OCI-LY7 (cell line): ENCODE results near the gene RBMS1. TPM values are rescaled to one million over a fixed set of nuclear protein-coding genes. Genes with fewer than 3 reads are reported as not detected.

Source experiments
- BruUV-seq: library from RNA; stranded (reverse); fragments of 400-500 nt; replicated peaks from 2 replicates; lab custom pipeline; 2021; lab: Mats Ljungman, UMichigan
- CTCF ChIA-PET: fragments of 300-600 bp; sonication (Branson Sonifier 250); formaldehyde crosslinking; loops from one replicate; lab custom pipeline; 2022; ENCODE audit warnings: antibody characterized with exemption; ENCODE audit not compliant: unreplicated experiment; lab: Charles Lee
- POLR2A ChIA-PET: fragments of 300-600 bp; sonication (Branson Sonifier 250); formaldehyde crosslinking; loops from one replicate; lab custom pipeline; 2022; ENCODE audit warnings: antibody characterized with exemption; lab: Charles Lee
- DNase-seq: peaks from one replicate; pipeline ENCODE4 v3.0.0-alpha.2; 2015; ENCODE audit warnings: low spot score
- H2AFZ ChIP-seq: fragments of 200-600 bp; sonication (generic), shearing (Covaris generic); 2 replicates; pipeline ENCODE4 v1.6.1; 2014; ENCODE audit warnings: mild to moderate bottlenecking, antibody characterized with exemption, low read length, moderate library complexity
- H3K27ac ChIP-seq: fragments of 200-600 bp; sonication (generic); 2 replicates; pipeline ENCODE4 v1.5.1; 2014; ENCODE audit warnings: mixed run types, low read depth, mild to moderate bottlenecking, moderate library complexity, low read length, inconsistent platforms; ENCODE audit not compliant: poor library complexity, severe bottlenecking
- H3K36me3 ChIP-seq: fragments of 200-600 bp; sonication (generic); 2 replicates; pipeline ENCODE4 v1.6.1; 2014; ENCODE audit warnings: mild to moderate bottlenecking, antibody characterized with exemption, low read length, moderate library complexity, mixed read lengths; ENCODE audit not compliant: insufficient read depth
- H3K4me1 ChIP-seq: fragments of 200-600 bp; sonication (generic); 2 replicates; pipeline ENCODE4 v1.5.1; 2014; ENCODE audit warnings: mild to moderate bottlenecking, low read length; ENCODE audit not compliant: insufficient read depth, poor library complexity, severe bottlenecking
- H3K4me2 ChIP-seq: fragments of 200-600 bp; sonication (generic); 2 replicates; pipeline ENCODE4 v1.6.1; 2014; ENCODE audit warnings: mild to moderate bottlenecking, low read length
- H3K4me3 ChIP-seq: fragments of 200-600 bp; sonication (generic); 2 replicates; pipeline ENCODE4 v1.5.1; 2014; ENCODE audit warnings: mild to moderate bottlenecking, low read depth, low read length; ENCODE audit not compliant: poor library complexity, severe bottlenecking
- H3K79me2 ChIP-seq: fragments of 200-600 bp; sonication (generic); 2 replicates; pipeline ENCODE4 v1.6.1; 2016; ENCODE audit warnings: low read depth, mild to moderate bottlenecking, low read length, moderate library complexity, mixed read lengths; ENCODE audit not compliant: insufficient read depth
- H3K9me2 ChIP-seq: fragments of 200-600 bp; sonication (generic); 2 replicates; pipeline ENCODE4 v1.6.1; 2016; ENCODE audit warnings: mild to moderate bottlenecking, low read length, mixed read lengths; ENCODE audit not compliant: insufficient read depth
- H3K9me3 ChIP-seq: fragments of 200-600 bp; sonication (generic); 2 replicates; pipeline ENCODE4 v1.6.1; 2014; ENCODE audit warnings: mild to moderate bottlenecking, mixed run types, low read length, mixed read lengths
- H4K20me1 ChIP-seq: fragments of 200-600 bp; sonication (generic); 2 replicates; pipeline ENCODE4 v1.6.1; 2014; ENCODE audit warnings: mild to moderate bottlenecking, antibody characterized with exemption, low read length, moderate library complexity, mixed read lengths; ENCODE audit not compliant: insufficient read depth
- EZH2phosphoT487 ChIP-seq: fragments of 200-600 bp; sonication (generic); IDR thresholded peaks from 2 replicates; pipeline ENCODE4 v1.6.1; 2018; ENCODE audit warnings: low read depth, borderline replicate concordance, mild to moderate bottlenecking, mixed run types, antibody characterized with exemption, low read length, moderate library complexity, mixed read lengths
- intact Hi-C: fragments of 100-400 bp; cut with micrococcal nuclease; formaldehyde crosslinking; loops from one replicate; pipeline ENCODE4 v1.10.0; 2022; ENCODE audit not compliant: unreplicated experiment
- total RNA-seq, 2 experiments: library from RNA; depleted of rRNA in 1 of 2; stranded (reverse); fragments of >200 nt in 1 of 2; shearing (Covaris generic) in 1 of 2; gene quantifications; 2 replicates each; pipeline ENCODE4 v1.2.3, GENCODE V29; 2014 to 2022
- TF ChIP-seq, protein P1 (sequence below): fragments of 200-600 bp; sonication (generic); conservative IDR thresholded peaks from 2 replicates; pipeline ENCODE4 v1.5.1; 2014; ENCODE audit warnings: mild to moderate bottlenecking, antibody characterized with exemption, low read length, moderate library complexity, mixed read lengths

RBMS1 gene
- total RNA-seq, 2 experiments from 2014 or later, result 29.5 to 35.7 TPM

DNA sequence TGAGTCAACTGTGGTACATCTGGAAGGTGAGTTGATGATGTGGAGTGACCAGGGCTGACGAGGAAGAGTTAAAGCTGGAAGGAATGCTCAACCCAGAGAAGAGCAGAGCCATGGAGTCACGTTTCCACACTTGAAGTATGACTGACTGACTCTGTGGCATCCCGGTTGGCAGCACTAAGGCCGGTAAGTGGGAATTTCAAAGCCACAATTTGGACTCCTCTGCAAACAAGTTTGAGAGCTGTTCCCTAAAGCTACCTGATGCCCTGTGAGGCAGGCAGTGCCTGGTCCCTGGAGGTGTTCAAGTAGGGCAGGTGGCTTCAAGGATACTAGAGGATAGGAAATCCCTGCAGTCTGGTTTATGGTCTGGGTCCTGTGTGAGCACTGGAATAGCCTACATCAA is 224.2 kb downstream of the RBMS1 start:
- Histone ChIP-seq H3K27ac (no peak overlapping the region), H2AFZ (no peak overlapping the region), H3K9me2 (no peaks in the 10 kb centered on the region), H3K4me3 (no peak overlapping the region), H3K79me2 (no peaks in the 10 kb centered on the region), H3K4me2 (no peak overlapping the region; the same call in 1 of the 2 replicates), H4K20me1 (no peaks in the 10 kb centered on the region), H3K4me1 (no peaks in the 10 kb centered on the region), H3K9me3 (no peaks in the 10 kb centered on the region), H3K36me3 (no peaks in the 10 kb centered on the region)
- no peak for TF ChIP-seq EZH2phosphoT487
- TF ChIP-seq, protein P1, sequence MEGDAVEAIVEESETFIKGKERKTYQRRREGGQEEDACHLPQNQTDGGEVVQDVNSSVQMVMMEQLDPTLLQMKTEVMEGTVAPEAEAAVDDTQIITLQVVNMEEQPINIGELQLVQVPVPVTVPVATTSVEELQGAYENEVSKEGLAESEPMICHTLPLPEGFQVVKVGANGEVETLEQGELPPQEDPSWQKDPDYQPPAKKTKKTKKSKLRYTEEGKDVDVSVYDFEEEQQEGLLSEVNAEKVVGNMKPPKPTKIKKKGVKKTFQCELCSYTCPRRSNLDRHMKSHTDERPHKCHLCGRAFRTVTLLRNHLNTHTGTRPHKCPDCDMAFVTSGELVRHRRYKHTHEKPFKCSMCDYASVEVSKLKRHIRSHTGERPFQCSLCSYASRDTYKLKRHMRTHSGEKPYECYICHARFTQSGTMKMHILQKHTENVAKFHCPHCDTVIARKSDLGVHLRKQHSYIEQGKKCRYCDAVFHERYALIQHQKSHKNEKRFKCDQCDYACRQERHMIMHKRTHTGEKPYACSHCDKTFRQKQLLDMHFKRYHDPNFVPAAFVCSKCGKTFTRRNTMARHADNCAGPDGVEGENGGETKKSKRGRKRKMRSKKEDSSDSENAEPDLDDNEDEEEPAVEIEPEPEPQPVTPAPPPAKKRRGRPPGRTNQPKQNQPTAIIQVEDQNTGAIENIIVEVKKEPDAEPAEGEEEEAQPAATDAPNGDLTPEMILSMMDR, result no peak
- DNase-seq, result no peak
- ChIA-PET CTCF (no interaction called here), POLR2A (interaction anchor here (0.6 kb wide), 1 partner anchor 177 kb away, joined by 3 read pairs; no protein-coding TSS in a partner anchor)
- intact Hi-C loops, result loop anchor here (10.0 kb wide), 1 partner anchor 185 kb away; no protein-coding TSS in a partner anchor
- no TSS peak for BruUV-seq

DNA sequence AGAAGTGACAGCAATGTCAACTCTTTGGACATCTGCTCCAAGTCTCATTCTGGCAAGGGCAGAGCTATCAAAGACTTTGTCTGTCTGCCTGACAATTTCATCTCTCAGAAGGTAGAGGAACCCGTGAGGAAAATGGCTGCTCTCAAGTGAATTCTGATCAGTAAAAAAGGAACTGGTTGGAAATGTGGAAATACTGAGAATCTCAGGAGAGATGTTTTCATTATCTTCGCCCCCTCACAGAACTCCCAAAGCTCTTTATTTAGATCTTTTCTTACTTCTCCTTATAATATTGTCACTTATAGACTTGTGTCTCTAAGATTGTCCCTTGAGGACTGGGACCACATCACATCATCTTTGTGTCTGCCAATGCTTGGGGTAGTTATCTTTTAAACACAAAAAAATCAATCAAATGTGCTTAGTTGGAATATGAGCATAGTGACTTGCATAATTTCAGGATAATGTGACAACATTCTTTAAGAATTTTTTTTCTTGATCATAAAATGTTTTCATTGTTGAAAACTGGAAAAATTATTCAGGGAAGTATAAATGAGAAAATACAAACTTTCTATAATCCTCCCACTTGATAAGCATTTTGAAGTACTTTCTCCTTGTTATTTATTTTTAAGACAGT is 225.3 kb downstream of the RBMS1 start:
- intact Hi-C loops, result loop anchor here (10.0 kb wide), 1 partner anchor 187 kb away; no protein-coding TSS in a partner anchor
- TF ChIP-seq, protein P1, result no peak
- TF ChIP-seq EZH2phosphoT487, result no peak
- ChIA-PET POLR2A (interaction anchor here (0.6 kb wide), 1 partner anchor 350 kb away, joined by 4 read pairs; no protein-coding TSS in a partner anchor), CTCF (no interaction called here)
- H3K79me2 ChIP-seq, result no peaks in the 10 kb centered on the region
- no peak overlapping the region for H3K4me2 ChIP-seq
- no peak overlapping the region for H3K27ac ChIP-seq
- H3K9me3 ChIP-seq, result no peaks in the 10 kb centered on the region
- H2AFZ ChIP-seq, result no peak overlapping the region
- no peaks in the 10 kb centered on the region for H3K36me3 ChIP-seq
- no peaks in the 10 kb centered on the region for H4K20me1 ChIP-seq
- H3K4me1 ChIP-seq, result no peaks in the 10 kb centered on the region
- no peak for DNase-seq
- no peak overlapping the region for H3K4me3 ChIP-seq
- no peaks in the 10 kb centered on the region for H3K9me2 ChIP-seq
- no TSS peak for BruUV-seq

- no peak for DNase-seq
- Histone ChIP-seq H3K4me1 (no peaks in the 10 kb centered on the region), H3K9me2 (no peaks in the 10 kb centered on the region), H3K79me2 (no peaks in the 10 kb centered on the region), H3K36me3 (no peaks in the 10 kb centered on the region), H4K20me1 (no peaks in the 10 kb centered on the region), H3K27ac (no peak overlapping the region), H3K9me3 (no peaks in the 10 kb centered on the region), H3K4me3 (no peak overlapping the region), H2AFZ (no peak overlapping the region), H3K4me2 (no peak overlapping the region)
- ChIA-PET CTCF (no interaction called here), POLR2A (interaction anchor here (0.6 kb wide), 1 partner anchor 350 kb away, joined by 4 read pairs; no protein-coding TSS in a partner anchor)
- no peak for TF ChIP-seq EZH2phosphoT487
- TF ChIP-seq, protein P1, result no peak
- intact Hi-C loops, result loop anchor here (10.0 kb wide), 1 partner anchor 187 kb away; no protein-coding TSS in a partner anchor
- BruUV-seq, result no TSS peak
These were observed 225.9 kb downstream of the RBMS1 start for GRCh38 chr2:160267692-160268091.
